CD4-positive, alpha-beta T cell treated with Interleukin-1 beta for 1 hour (primary cell): ENCODE data around the gene MECP2.

ENCODE experiments used
- DNase-seq, 2 donors: peaks; one replicate each; pipeline ENCODE4 v3.0.0-alpha.2; 2020 to 2022

The MECP2 gene

DNA sequence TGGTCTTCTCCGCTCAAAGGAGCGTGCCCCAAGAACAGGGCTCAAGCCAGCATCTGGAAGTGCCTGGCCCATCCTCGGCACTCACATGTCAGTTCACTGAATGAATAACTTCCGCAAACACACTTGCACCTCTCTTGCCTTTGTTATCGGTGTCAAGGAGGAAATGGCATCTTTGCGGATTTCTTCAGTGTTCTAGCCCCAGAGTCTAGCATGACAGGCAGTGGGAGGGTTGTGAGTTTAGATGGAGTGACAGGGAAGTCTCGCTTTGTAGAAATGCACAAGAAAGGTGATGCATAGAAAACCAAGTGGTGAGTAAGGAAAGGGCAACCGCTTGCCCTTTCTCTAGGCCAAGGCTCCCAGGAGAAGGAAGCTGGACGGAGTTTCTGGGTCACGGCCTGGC, 17.6 kb upstream of the MECP2 start:
- no peak for DNase-seq

DNA sequence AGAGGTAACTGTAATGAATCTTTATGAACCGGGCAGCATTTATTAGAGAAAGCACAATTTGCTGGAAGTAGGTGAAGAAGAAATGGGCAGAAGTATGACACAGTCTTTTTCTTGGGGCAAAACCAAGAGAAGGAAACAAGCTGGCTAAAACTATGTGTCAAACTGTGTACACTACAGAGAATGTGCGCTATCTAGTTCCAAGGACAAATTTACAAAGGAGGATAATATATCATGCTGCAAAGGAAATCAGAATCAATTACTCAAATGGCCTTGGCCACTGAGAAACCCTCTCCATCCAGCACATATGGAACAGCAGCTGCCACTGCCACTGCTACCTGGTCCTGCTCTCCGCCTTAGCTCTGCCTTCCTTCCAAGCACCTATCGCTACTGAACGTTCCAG, 17.1 kb upstream of the MECP2 start:
- DNase-seq, result no peak

DNA sequence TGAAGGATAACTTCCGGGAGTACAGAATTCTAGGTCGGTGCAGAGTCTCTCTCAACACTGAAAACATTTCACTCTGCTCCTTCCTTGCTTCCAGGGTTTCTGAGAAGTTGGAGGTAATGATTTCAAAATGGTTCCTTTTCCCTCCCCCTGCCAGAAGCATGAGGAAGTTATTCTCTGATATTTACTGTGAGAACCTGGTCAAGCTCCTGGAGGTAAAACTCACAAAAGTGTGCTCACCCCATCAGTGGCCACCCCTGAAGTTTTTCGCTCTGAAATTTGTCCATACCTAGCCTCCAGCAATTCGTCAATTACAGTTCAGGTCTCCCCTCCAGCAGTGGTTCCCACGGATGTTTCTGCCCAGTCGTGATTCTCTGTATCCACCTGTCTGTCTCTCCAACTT, 16.2 kb upstream of the MECP2 start:
- no peak for DNase-seq

DNA sequence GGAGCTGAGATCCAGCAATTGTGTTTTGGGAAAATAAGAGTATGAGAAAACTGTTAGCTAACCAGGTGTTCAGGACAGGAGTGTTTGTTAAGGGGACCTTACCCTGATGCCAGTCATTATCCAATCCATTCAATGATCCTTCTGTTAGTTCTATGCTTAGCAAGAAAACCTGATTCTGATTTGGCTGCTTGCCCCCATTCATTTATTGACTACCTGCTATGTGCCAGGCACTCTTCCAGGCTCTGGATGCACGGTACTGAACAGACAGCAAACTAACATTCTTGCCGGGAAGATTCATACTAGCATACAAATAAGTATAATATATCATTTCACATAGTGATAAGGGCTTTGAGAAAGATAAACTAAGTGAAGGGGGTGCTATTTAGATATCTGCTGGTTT, 1.0 kb upstream of the MECP2 start:
- no peak for DNase-seq

DNA sequence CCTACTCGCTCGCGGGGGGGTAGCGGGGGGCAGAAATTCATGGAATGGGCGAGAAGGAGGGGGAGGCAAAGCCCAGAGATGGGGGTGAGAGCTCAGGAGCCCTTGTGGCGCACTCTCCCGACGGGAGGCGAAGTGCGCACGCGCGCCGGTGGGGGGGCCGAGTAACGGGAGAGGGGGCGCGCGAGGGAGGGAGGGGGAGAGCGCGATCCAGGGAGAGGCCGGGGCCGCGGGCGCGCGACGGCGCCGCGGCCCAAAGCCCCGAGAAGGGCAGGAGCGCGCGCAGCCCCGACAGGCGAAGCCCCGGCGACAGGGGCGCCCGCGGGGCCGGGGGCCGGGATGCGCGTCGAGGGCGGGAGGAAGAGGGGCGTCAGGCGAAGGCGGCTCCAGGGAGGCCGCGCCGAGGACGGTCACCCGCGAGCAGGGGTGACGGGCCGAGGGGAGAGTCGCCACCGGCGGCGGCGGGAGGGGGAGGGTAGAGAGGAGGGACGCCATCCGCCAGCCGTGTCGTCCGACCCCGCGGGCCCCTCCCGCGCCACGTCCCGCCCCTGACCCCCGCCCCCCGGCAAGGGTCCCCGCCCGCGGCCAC, 421 bp downstream of the MECP2 start:
- peak; percentile 75 to 79 for DNase-seq

DNA sequence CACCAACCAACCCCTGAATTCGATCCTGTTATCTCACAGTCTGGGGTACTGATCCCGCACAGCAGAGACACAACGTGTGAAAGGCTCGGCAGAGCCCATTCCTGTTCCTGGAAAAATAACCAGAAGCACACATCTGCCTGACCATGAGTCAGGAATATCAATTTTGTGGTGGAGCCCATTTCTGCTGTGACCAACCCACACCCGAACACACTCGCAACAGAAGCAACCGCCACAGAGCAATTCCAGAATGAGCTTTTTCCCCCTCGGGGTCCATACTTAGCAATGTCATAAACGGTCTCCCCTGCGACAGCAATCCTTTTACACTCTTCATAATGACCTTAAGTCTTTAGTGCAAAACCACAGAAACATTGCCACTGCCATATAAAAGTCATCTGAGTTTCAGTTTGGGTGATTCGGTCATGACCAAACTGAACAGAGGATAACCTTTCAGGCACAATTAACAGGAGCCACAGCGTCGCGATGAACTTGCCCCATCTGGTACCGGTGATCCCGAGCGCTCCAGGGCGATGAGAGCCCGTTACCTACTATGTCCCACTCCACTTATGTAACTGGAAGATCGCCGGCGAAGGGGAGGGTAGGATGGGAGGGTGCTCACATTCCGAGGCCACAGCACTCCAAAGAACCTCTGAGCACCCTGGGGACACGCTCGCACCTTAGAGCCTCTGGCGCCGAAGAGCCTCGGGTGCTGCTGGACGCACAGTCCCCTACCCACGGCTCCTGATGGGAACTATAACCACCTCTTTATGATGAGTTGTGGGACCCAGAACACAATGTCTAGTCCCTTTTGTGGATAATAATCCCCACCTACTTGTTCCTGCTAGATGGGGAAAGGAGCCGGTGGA, 1.1 kb downstream of the MECP2 start:
- peak in 1 of 2 donors; percentile 39 for DNase-seq

DNA sequence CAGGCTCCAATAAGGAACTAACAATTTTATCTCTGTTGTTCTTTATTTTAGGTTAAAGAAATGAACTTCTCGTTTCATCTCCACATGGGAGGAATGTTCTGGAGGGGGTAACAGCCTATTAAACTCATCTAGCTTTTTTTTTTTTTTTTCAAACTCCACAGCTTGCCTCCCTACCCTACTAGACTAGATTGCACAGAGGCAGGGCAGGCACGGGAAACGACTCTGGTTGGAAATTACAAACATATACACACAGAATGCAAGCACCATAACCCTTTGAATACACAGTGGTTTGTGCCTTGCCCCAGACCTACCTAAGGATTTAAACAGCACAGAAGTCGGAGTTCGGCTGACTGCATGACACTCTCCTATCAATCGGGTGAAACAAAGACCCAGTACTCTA, 2.7 kb downstream of the MECP2 start:
- DNase-seq, result no peak

DNA sequence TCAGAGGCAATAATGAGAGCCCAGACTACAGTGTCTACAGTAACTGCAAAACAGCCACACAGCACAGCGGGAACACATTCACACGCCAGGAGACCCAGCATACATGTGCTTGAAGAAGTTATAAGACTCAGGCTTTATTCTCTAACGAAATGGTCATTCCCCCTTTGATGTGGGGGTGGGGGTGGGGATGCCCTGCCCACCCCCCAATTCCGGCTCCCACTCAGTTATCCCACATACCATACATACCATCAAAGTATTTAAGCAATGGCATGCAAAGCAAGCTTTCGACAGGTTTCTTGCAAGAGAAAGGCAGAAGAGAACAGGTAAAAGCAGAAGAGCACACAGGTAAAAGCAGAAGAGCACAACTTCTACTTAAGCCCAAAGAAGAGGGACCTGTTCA, 3.6 kb downstream of the MECP2 start:
- DNase-seq, result no peak

DNA sequence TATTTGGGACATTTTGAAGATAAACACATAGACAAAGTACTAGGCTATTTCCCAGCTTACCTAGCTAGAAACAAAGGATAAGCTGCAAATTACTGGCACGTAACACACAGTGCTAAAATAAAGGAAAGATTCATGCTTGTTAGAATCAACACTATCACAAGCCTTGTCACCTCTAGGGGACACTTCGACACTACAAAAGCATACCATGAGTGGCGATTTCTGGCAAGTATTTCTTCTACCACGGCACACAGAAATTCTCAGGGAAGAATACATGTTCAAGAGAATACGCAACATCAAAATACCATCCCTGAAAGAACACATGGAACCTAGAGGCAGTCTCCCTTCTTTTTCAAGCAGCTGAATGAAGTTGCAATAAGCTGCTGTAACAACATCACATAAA, 5.1 kb downstream of the MECP2 start:
- no peak for DNase-seq

DNA sequence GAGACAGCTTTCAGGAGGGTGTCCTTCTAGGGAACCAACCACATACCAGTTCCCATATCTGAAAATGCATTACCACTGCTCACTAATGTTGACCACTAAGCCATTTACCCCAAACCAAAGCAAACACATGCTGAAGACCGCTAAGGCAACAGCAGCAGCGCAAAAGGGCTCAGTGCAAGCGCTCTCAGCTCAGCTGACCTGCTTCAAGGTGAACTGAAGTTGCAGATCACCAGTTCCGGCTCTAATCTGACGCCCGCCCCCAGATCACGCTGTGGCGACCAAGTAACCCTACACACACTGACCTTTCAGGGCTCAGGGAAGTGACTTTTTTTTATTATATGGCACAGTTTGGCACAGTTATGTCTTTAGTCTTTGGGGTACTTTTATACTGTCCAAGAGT, 5.8 kb downstream of the MECP2 start:
- peak in 1 of 2 donors; percentile 27 for DNase-seq

DNA sequence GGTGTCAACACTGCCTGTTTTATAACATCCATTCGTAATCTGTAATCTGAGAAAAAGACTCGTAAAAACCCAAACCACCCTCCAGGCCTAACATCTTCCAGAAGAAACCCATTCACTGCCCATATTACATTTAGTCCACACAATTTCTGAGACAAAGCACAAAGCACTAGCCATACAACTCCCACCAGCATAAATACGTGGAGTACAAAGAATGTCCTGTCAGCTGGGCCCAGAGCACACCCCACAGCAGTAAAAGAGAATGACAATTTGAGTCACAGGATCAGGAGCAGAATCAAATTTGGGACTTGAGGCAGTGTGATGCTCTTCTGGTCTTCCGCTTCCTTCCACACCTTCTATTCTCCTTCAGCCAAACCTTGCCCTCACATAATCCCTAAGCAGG, 6.8 kb downstream of the MECP2 start:
- DNase-seq, result no peak

DNA sequence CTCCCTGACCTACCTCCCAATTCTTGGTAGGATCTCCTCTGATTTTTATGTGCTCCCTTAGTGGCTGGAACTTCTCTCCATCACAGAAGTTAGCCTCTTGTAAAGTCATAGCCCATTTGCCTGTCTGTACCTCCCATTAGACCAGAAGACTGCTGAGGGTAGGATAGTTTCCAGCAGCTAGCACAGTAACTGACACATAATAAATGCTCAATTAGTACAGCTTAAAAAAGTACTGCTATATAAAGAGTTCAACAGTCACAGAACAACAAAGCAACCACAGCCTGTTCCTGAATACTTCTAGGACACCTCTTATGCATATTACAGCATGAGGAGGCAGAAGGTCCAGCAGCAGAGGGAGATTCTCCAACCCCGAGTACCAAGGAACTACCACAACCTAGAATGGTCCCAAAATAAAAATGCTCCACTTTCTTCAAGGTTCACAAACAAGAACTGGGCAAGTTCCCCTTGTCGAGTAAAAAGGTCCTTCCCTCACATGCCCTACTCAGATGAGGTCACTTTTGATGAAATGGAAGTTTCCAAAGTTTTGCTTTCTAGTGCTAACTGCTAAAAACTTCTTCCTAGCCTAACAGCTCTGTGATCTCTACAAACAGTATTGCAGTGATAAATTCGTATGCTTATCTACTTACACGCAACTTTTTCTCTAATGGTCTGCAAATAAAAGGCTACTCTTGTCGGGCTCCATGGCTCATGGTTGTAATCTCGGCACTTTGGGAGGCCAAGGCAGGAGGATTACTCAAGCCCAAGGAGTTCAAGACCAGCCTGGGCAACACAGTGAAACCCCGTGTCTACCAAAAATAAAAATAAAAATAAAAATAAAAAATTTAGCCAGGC, 12.8 kb downstream of the MECP2 start:
- DNase-seq, result no peak

DNA sequence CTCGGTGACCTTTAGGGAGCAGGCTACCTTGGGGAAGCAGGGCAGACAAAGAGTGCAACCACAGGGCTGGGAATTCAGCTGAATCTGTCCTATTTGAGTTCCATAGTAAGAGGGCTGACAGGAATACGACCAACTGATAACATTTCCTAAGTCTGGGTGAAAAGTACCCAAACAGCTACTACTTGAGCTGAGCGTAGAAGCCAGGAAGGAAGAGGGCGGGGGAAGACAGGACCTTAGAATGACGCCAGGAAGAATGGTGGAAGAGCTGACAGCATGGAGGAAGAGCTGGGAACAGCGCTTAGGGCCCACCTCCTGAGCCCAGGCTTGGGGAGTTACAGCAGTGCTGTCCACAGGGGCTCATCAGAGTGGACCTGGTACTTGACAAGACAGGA, 14.4 kb downstream of the MECP2 start:
- DNase-seq, result no peak

DNA sequence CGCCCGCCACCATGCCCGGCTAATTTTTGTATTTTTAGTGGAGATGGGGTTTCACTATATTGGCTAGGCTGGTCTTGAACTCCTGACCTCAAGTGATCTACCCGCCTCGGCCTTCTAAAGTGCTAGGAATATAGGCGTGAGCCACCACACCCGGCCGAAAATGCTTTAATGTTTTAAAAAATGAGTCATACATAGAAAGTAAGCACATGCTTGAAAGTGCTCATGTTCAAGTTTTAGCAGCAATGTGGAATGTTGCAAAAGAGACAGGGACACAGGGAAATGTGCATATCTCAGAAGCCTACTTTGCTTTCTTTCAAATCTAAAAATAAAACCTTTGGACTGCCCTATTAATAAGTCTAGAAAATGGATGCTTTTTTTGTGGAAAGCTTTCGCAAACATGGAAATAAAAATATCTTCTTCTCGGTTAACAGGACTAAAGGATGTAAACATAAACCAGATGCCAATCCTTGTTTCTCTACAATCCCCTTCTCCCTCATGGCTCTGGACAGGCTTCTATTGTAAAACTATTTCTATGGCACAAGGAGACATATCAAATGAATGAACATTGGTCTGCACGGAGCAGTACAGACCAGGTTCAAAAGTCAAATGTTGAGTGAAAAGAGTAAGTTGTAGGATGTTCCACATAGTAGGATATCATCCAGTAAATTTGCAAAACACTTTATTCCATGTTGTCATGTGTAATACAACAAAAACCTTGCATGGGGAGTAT, 15.0 kb downstream of the MECP2 start:
- no peak for DNase-seq

DNA sequence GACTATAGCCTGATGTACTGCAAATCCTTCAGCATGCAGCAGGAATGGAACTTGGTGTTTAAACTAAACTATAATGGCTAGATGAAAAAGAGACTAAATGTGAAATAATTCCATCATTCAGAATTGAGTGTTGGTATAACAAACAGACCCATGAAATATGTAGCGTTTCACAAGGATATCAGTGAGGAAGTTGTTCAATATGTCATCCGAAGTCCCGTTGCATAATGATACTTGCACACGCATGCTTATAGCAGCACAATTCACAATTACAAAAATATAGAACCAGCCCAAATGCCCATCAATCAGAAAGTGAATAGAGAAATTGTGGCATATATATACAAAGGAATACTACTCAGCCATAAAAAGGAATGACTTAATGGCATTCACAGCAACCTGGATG, 20.4 kb downstream of the MECP2 start:
- DNase-seq, result no peak

DNA sequence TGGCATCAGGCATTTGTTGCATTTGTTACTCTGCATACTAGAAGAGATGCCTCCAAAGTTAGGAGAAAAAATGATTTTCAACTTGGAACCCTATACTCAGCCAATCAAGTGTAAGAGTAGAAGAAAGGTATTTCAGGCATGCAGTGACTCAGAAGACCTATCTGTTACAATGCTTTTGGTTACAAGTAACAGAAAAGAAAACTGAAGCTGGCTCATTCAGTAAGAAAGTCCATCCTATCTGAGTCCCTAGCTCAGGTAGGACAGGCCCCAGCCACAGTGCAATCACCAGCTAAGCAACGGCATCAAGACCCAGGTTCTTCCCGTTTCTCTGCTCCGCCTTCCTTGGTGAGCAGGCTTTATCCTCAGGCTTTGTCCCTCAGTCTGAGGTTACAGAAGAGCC, 23.3 kb downstream of the MECP2 start:
- DNase-seq, result no peak

DNA sequence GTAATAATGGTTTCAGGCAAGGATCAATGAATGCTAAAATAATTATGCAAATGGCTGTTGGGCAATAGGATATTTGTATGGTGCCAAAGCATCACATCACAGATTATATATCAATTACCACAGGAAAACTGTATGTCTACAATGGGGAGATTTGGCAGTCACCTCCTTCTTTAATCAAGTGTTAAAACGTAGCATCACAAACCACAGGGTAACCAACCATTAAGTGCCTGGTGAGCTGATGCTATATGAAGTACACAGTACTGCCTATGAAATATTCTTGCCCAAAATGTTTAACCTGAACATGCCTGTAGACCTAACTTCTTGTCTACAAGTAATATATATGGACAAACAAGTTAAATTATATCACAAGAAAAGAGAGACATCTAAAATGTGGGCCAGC, 25.3 kb downstream of the MECP2 start:
- no peak for DNase-seq

DNA sequence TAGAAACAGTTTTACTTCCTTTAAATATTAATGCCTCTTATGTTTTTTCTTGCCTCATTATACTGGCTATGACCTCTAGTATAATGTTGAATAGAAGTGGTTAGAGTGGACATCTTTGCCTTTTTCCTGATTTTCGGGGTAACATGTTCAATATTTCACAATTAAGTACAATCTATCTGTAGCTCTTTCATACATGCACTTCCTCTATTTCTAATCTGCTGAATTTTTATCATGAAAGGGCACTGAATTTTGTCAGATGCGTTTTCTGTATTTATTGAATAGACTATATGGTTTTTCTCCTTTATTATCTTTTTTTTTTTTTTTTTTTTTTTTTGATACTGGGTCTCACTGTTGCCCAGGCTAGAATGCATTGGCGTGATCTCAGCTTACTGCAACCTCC, 29.0 kb downstream of the MECP2 start:
- no peak for DNase-seq

DNA sequence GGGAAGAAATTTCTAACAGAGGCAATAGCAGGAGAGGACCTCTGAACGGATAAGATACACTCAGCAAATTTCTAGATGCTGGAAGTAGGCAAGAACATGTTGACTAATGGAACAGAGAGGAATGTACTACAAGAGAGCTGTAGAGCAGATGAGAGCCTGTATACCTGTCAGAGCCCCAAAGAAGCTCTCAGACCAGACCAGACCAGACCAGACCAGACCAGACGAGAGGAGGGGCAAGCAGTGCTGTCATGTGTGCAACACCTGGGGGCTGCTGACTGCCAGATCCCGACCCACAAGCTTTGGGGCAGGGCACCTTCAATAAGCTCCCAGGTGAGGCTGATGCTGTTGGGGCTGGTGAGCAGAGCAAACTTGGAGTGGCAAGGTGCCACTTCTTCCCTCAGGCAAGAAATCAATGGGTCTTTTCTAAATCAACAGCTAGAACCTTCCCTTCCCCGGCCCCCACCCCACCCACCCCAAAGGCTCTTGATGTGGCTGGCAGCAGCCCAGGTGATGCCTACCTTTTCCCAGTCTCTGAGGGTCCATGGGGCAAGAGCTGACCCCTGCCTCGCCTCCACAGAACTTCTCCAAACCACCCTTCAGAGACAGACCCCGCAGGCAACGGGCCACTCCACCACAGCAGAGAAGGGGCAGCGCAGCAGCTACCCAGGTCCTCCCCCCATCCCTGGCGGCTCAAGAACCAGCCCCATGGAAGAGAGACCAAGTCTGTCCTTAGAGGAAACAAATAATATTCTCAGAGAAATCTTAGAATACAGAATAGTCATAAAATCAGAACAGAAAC, 32.7 kb downstream of the MECP2 start:
- no peak for DNase-seq

DNA sequence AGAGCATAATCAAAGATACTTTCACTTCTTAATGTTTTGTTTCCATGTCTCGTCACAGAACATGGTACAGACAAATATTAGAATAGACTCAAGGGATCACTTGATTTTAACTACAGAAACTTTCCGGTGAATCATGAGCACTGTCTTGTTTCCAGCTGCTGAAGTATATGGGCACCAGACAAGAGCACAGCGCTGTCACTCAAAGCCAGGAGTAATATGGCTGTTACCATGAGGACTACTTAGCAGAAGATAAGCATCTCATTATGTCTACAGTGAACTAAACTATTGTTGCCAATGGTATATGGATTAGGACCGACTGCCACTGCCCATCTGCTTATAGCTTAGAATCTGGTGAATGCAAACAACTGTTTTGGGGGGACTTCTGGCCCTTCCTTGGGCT, 34.3 kb downstream of the MECP2 start:
- no peak for DNase-seq

DNA sequence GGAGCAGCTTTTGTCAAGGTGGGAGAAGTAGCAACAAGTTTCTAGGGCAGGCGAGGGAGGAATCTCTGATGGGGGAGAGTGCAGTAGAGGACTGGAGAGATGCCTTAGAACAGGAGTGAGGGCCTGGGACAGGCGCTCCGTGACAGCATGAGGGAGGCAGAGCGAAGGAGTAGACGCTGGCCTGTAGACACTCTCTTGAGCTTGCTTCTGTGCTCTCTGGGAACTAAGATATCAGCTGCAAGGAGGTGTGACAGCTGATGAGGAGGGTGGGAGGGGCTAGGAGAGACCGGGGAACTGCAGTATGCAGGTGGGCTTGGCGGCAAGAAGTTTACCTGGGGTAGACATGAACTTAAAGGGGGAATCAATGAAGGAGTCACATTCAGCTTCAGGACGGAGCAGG, 35.7 kb downstream of the MECP2 start:
- DNase-seq, result no peak

DNA sequence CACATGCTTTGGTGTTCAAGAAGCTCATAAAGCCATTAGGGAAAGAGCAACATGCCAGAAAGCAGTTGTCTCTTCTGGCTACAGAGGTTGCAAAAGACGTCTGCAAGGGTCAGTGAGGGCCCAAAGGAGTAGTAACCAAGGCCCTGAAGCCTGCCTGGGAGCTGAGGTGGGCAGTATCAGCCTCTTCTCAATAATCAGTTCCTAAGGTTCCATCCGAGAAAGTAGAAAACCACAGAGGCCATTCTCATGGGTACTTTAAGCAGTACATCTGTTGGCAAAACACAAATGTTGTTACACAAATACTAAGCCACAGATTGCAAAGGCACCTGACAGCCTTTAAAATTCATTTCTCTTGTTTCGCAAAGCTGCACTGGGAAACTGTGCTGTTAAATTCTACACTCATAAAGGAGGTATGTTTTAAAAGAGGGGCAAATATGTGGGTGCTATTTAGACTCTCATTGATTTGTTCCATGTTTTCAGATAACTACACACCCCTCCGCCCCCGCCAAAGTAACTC, 37.7 kb downstream of the MECP2 start:
- no peak for DNase-seq
